ENCODE results near the gene LSAMP. TPM values are rescaled to one million over a fixed set of nuclear protein-coding genes. Genes with fewer than 3 reads are reported as not detected.

The LSAMP gene
- total and polyA plus RNA-seq, 3 donors from 2014 or later, result 3.1 to 10.3 (median 9.1) TPM

GRCh38 chr3:116367761-116368395 lies 77.4 kb downstream of the LSAMP start:
- 86 to 91% methylated on average over 9 of the region's 9 CpGs for WGBS, 2 donors
- Histone ChIP-seq H3K9me3 (no peaks in the 10 kb centered on the region), H3K27ac (no peak overlapping the region), H3K36me3 (ENCODE audit: low read depth, missing control alignments) (no peaks in the 10 kb centered on the region), H3K27me3 (no peaks in the 10 kb centered on the region), H3K4me1 (no peaks in the 10 kb centered on the region), H3K4me3 (no peak overlapping the region)
- intact Hi-C loops (cut with DNase I; ENCODE audit: low total_unique reads), result no loop called here
- DNase-seq, result no peak
- TF ChIP-seq POLR2A (IDR thresholded peaks at IDR 0.05), result no peak
- TF ChIP-seq, protein P1, sequence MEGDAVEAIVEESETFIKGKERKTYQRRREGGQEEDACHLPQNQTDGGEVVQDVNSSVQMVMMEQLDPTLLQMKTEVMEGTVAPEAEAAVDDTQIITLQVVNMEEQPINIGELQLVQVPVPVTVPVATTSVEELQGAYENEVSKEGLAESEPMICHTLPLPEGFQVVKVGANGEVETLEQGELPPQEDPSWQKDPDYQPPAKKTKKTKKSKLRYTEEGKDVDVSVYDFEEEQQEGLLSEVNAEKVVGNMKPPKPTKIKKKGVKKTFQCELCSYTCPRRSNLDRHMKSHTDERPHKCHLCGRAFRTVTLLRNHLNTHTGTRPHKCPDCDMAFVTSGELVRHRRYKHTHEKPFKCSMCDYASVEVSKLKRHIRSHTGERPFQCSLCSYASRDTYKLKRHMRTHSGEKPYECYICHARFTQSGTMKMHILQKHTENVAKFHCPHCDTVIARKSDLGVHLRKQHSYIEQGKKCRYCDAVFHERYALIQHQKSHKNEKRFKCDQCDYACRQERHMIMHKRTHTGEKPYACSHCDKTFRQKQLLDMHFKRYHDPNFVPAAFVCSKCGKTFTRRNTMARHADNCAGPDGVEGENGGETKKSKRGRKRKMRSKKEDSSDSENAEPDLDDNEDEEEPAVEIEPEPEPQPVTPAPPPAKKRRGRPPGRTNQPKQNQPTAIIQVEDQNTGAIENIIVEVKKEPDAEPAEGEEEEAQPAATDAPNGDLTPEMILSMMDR (IDR thresholded peaks at IDR 0.05), result no peak

- WGBS, 2 donors, result 91 to 94% methylated on average over 2 of the region's 2 CpGs
These were observed 89.2 kb downstream of the LSAMP start for GRCh38 chr3:116356056-116356455.

DNA sequence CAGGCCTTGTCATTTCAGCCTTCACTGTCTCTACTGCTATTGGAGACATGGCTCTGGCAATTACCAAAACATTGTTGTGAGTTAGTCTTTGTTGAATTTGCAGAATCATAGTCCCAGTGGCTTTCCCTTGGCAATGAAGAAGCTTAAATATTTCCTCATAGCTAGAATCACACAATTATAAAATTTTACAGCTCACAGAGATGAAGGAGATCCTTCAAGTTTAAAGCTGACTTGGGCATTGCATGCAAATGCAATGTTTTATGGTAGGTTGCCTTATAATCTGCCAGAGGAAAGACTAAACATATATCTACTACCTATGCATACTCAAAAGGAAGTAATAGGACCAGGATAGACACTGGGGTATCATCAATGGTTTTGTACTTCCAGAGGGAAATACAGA lies 90.9 kb downstream of the LSAMP start:
- Histone ChIP-seq H3K4me3 (no peak overlapping the region), H3K27me3 (no peaks in the 10 kb centered on the region), H3K36me3 (ENCODE audit: low read depth, missing control alignments) (no peaks in the 10 kb centered on the region), H3K27ac (no peak overlapping the region), H3K4me1 (no peaks in the 10 kb centered on the region), H3K9me3 (no peaks in the 10 kb centered on the region)
- intact Hi-C loops (cut with DNase I; ENCODE audit: low total_unique reads), result no loop called here
- no peak for DNase-seq
- no peak for TF ChIP-seq POLR2A (IDR thresholded peaks at IDR 0.05)

More at GRCh38 chr3:116356056-116356455, 89.2 kb downstream of the LSAMP start:
- intact Hi-C loops (cut with DNase I; ENCODE audit: low total_unique reads), result no loop called here
- Histone ChIP-seq H3K27me3 (no peaks in the 10 kb centered on the region), H3K4me1 (no peaks in the 10 kb centered on the region), H3K4me3 (no peak overlapping the region), H3K27ac (no peak overlapping the region), H3K36me3 (ENCODE audit: low read depth, missing control alignments) (no peaks in the 10 kb centered on the region), H3K9me3 (no peaks in the 10 kb centered on the region)
- DNase-seq, result no peak
- TF ChIP-seq, protein P1 (IDR thresholded peaks at IDR 0.05), result no peak
- TF ChIP-seq POLR2A (IDR thresholded peaks at IDR 0.05), result no peak

- 80 to 88% methylated on average over 4 of the region's 4 CpGs for WGBS, 2 donors
- TF ChIP-seq, protein P1 (IDR thresholded peaks at IDR 0.05), result no peak
- TF ChIP-seq POLR2A (IDR thresholded peaks at IDR 0.05), result no peak
- no peak overlapping the region for H3K27ac ChIP-seq
These were observed 95.1 kb downstream of the LSAMP start for GRCh38 chr3:116350119-116350733.

GRCh38 chr3:116348216-116348615 lies 97.1 kb downstream of the LSAMP start:
- Histone ChIP-seq H3K9me3 (no peaks in the 10 kb centered on the region), H3K27me3 (no peaks in the 10 kb centered on the region), H3K4me3 (no peak overlapping the region), H3K27ac (no peak overlapping the region), H3K36me3 (ENCODE audit: low read depth, missing control alignments) (no peaks in the 10 kb centered on the region), H3K4me1 (no peaks in the 10 kb centered on the region)
- TF ChIP-seq POLR2A (IDR thresholded peaks at IDR 0.05), result no peak
- TF ChIP-seq, protein P1 (IDR thresholded peaks at IDR 0.05), result no peak
- DNase-seq, result no peak
- intact Hi-C loops (cut with DNase I; ENCODE audit: low total_unique reads), result no loop called here
- 93 to 95% methylated on average over 3 of the region's 3 CpGs for WGBS, 2 donors

More at GRCh38 chr3:116350119-116350733, 95.1 kb downstream of the LSAMP start:
- H3K9me3 ChIP-seq, result no peaks in the 10 kb centered on the region
- no peaks in the 10 kb centered on the region for H3K36me3 ChIP-seq (ENCODE audit: low read depth, missing control alignments)
- no peaks in the 10 kb centered on the region for H3K27me3 ChIP-seq
- no peak overlapping the region for H3K4me3 ChIP-seq
- intact Hi-C loops (cut with DNase I; ENCODE audit: low total_unique reads), result no loop called here
- no peaks in the 10 kb centered on the region for H3K4me1 ChIP-seq
- DNase-seq, result no peak
